Measurements from ENCODE around the gene RNASE13.

Gene RNASE13

DNA sequence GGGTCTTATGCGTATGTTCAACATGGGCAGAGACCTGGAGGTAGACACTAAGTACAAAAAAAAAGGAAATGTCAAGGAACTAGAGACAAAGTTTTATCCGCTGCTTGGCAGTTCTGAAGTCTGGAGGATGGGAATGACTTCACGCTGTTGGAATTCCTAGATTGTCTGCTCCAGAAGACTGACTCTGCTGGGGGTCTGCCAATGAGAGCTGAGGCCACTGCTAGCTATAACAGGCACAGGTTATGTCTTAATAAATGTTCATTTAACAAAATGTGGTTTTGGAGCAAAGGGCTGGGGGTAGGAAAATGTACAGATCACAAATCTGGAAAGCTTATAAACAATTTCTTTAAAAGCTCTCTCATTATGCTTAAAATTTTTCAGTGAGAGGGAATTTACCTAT is 28.9 kb upstream of the RNASE13 start:
- no peak for DNase-seq (ENCODE audit: low spot score)

DNA sequence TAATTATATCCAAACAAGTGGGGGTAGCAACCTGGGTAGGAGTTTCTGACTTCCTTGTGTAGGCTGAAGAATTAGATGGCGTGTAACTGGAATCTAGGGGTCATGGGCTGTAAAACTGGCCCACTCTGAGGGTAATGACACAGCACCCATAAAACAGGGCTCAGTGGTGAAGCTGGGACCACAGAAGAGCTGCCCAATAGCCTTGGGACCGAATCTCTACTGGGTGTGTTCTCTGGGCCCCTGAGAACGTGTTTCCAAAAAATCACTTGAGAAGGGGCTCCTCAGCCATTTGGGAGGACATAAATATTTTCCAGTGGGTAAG is 26.7 kb upstream of the RNASE13 start:
- DNase-seq (ENCODE audit: low spot score), result no peak

- DNase-seq (ENCODE audit: low spot score), result no peak
Measured at GRCh38 chr14:21060614-21061346, 26.2 kb upstream of the RNASE13 start.

GRCh38 chr14:21059842-21060613 is 25.4 kb upstream of the RNASE13 start:
- DNase-seq (ENCODE audit: low spot score), result no peak

- no peak for DNase-seq (ENCODE audit: low spot score)
Measured at GRCh38 chr14:21058903-21059302, 24.3 kb upstream of the RNASE13 start.

DNA sequence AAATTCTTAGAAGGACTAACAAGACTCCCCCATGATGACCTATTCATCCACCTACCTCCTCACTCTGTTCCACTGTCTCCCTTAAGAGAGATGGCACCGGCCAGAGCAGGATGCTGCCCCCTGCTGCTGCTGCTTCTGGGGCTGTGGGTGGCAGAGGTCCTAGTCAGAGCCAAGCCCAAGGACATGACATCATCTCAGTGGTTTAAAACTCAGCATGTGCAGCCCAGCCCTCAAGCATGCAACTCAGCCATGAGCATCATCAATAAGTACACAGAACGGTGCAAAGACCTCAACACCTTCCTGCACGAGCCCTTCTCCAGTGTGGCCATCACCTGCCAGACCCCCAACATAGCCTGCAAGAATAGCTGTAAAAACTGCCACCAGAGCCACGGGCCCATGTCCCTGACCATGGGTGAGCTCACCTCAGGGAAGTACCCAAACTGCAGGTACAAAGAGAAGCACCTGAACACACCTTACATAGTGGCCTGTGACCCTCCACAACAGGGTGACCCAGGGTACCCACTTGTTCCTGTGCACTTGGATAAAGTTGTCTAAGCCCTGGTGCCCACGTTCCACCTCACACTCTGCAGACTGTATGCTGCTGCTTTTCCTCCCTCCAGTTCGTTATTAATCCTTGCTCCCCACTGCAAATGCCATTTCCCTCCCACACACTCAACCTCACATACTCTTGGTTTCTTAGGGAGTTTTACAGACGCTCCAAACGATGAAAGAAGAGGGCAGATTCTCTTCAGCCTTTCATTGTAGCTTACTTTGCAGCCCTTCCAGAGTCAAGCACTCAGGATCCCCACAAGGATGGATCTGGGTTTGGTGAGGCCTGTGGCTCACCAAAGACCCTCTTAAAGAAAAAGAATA is 23.4 kb upstream of the RNASE13 start, which contains the start of gene RNASE8:
TSS of gene RNASE8 (plus strand) at position 20 of the 873 bp plus-strand sequence. CDS start at position 91, 71 bp downstream.
- DNase-seq (ENCODE audit: low spot score), result no peak

- no peak for DNase-seq (ENCODE audit: low spot score)
Measured at GRCh38 chr14:21056520-21057163, 22.0 kb upstream of the RNASE13 start.

DNA sequence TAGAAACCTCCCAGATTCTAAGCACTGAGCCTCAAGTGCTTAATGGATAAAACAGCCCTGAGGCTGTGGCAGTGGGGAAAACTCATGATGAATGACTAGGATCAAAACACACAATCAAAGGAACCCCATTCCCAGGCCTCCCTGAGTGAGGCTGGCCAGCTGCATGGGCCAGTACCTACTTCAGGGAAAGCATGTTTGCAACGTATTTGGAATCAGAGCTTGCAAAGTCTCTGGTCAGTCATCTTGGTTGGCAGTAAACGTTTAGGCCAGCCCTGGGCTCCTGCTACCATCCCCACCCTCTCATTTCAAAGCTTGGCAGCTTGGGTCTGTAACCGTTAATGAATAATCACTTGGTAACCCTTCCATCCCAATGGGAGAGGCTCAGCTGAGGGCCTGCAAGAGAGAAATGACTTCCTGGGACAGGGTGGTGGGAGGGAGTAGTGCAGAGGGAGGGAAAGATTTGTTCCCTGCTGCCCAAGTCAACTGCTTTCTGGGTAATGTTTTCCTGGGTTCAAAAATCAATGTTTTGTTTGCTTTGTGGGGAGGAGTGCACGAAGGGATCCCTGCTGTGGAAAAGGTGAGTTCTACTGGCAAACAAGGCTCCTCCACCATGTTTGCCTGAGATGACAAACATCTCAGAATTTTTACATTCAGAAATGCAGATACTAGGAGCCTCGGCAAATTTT is 21.0 kb upstream of the RNASE13 start:
- DNase-seq (ENCODE audit: low spot score), result no peak

GRCh38 chr14:21054768-21055145 is 20.1 kb upstream of the RNASE13 start:
- no peak for DNase-seq (ENCODE audit: low spot score)

GRCh38 chr14:21054123-21054767 is 19.6 kb upstream of the RNASE13 start:
- DNase-seq (ENCODE audit: low spot score), result no peak

DNA sequence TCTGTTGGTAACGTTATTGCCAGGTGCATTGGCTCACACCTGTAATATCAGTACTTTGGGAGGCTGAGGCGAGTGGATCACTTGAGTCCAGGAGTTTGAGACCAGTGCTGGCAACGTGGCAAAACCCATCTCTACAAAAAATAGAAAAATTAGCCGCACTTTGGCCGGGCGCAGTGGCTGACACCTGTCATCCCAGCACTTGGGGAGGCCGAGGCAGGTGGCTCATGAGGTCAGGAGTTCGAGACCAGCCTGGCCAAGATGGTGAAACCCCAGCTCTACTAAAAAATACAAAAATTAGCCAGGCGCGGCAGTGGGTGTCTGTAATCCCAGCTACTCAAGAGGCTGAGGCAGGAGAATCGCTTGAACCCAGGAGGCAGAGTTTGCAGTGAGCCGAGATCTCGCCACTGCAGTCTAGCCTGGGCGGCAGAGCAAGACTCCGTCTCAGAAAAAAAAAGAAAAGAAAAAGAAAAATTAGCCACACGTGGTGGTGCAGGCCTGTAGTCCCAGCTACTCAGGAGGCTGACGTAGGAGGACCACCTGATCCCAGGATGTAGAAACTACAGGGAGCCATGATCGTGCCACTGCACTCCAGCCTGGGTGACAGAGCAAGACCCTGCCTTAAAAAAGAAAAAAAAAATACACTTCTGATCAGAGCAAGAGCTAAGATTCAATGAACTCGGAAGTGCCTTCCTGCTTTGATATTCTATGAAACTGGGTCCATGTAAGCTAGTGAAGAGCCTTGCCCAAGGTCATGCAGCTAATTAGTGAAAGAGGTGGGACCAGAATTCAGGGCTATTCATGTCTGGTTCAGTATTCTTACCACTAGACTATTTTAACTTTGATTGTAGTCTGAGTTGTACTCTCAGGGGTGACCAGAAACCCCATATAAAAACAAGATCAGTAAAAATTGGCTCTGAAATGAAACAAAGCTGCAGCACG is 18.8 kb upstream of the RNASE13 start:
- DNase-seq (ENCODE audit: low spot score), result no peak

GRCh38 chr14:21050597-21050996 is 16.0 kb upstream of the RNASE13 start:
- no peak for DNase-seq (ENCODE audit: low spot score)

DNA sequence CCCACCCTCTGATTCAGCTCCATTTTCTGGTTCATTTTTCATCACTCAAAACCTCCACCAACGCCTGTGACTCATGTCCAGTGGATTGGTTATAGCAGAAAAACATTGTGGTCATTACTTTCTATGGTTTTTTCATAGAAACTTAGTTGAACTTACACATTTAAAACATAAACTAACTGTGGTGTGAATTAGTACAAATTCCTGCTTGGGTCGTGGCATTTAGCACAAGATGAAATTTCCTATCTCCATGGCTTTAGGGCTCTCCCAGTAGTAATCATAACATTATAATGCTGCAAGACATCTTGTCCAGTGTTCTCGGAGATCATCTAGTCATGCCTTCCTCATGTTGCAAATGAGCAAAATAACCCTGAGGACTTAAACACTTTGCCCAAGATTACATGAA is 14.7 kb upstream of the RNASE13 start:
- DNase-seq (ENCODE audit: low spot score), result no peak

DNA sequence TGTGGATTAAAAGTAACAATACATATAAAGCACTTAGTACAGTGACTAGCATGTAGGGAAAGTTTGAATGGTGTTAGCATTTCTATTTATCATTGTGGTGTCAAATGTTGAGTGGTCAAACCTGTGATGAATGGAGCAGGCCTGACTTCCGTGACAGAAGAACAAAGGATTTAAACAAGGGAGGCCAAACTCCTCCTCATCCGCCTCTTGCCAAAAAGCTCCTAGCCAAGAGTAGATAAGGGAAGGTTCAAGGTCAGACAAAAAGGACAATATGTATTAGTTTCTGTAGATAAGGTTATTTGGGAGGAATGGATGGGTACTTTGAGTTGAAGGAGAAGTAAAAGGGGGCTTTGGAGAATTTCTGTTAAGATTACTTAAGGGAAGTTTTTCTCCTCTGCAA is 14.0 kb upstream of the RNASE13 start:
- no peak for DNase-seq (ENCODE audit: low spot score)

DNA sequence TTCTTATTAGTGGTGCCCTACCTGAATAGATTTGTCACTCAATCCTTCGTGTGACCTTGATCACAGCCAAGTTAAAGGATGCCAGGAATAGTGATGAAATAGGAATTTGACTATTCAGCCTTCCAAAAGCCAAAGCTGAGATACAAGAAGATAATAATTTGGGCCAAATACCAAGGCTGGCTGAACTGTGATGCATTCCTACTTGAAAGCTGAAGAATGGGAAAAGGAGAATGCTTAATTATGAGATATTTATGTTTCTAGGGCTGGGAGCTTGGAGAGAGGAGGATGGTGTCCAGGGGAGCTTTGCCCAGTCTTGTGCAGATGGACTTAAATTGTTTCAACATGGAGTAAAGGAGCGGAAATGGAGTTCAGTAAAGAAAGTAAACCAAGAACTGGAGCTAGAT is 12.8 kb upstream of the RNASE13 start:
- DNase-seq (ENCODE audit: low spot score), result no peak

GRCh38 chr14:21043974-21044618 is 9.5 kb upstream of the RNASE13 start:
- no peak for DNase-seq (ENCODE audit: low spot score)

DNA sequence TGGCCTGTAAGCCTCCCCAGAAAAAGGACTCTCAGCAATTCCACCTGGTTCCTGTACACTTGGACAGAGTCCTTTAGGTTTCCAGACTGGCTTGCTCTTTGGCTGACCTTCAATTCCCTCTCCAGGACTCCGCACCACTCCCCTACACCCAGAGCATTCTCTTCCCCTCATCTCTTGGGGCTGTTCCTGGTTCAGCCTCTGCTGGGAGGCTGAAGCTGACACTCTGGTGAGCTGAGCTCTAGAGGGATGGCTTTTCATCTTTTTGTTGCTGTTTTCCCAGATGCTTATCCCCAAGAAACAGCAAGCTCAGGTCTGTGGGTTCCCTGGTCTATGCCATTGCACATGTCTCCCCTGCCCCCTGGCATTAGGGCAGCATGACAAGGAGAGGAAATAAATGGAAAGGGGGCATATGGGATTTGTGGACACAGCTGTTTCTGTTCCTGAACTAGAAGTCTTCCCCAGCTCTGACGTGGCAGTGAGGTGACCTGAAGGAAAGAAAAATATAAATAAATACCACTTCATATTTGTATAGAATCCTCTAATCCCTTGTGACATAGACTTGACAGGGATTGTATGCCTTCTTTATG is 8.9 kb upstream of the RNASE13 start:
- DNase-seq (ENCODE audit: low spot score), result no peak

GRCh38 chr14:21042918-21043317 is 8.3 kb upstream of the RNASE13 start:
- no peak for DNase-seq (ENCODE audit: low spot score)
